Hindlimb muscle (tissue), 1 donor: ENCODE measurements around the gene SLC25A33. TPM values are rescaled to one million over a fixed set of nuclear protein-coding genes. Genes with fewer than 3 reads are reported as not detected.

Experiments used
- DNase-seq: peaks from one replicate; pipeline ENCODE4 v3.0.0-alpha.2; 2013
- polyA plus RNA-seq: library from polyadenylated mRNA; unstranded; fragments of 120-200 nt; gene quantifications from one replicate; pipeline ENCODE4 v1.2.1, GENCODE V29; 2013; ENCODE audit not compliant: insufficient read length

SLC25A33 gene
- polyA plus RNA-seq, 1 donor = 1.2 TPM

GRCh38 chr1:9589144-9589718 lies 50.0 kb downstream of the SLC25A33 start:
- DNase-seq = no peak

DNA sequence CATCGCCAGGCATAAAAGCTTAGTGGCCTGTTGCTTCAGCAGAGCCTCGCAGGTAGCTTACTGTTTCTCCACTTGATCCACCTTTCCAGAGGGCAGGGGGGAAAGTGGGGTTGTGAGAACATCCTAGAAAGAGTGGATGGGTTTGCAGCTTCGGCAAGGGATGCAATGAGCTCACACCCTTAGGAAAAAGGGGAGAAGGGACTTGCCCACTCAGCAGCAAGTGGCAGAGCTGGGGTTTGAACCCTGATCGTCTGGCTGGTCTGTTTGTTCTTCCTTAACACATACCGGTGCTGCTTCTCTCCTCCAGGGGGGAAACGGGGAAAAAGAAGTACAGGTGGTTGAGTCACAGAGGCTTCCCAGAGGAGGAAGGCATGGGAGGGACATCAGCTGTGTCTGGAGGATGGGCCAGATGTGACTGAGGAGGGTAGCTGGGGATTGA lies 50.5 kb downstream of the SLC25A33 start:
- no peak for DNase-seq

- no peak for DNase-seq
These were observed 50.9 kb downstream of the SLC25A33 start for GRCh38 chr1:9590201-9590600.

- DNase-seq = no peak
These were observed 51.8 kb downstream of the SLC25A33 start for GRCh38 chr1:9590945-9591668.

DNA sequence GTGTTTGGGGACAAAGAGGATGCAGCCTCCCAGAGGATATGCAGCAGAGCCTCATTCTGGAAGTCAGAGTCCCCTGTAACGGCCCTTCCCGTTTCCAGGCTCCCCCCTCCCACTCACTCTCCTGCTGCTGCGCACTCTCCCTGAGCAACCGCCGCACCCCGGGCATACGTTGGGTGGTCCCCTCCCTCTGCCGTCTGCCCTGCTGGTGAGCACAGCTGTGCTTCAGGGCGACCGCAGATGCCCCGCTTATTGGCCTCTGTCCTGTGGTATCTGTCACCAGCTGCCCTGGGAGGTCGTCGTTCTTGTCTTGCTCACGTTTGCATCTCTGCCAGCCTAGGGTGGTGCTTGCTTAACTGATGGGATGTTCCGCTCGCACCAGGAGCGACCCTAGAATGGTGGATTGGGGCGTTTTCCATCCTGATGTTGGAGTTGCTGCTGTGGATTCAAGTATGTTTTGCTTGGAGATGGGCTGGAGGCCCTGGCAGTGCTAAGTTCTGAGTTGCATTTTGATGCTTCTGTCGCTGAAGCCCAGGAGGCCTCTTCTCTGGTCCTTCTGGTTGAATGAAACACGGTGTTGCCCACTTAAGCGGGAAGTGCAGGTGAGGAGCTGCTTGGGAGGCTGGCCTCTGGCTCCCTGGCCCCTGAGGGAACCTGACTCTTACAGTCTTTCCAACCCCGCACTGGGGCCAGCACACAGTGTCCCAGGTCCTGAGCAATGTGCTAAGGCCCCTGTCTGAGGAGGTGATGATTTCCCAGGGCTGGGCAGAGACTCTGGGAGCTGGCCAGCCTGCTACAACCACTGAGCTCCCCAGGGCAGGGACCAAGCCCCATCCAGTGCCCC lies 52.6 kb downstream of the SLC25A33 start:
- no peak for DNase-seq

GRCh38 chr1:9592510-9593075 lies 53.3 kb downstream of the SLC25A33 start:
- DNase-seq = no peak

- DNase-seq = no peak
These were observed 53.9 kb downstream of the SLC25A33 start for GRCh38 chr1:9593147-9593491.

GRCh38 chr1:9593492-9594465 lies 54.5 kb downstream of the SLC25A33 start:
- DNase-seq = peak; percentile 73

DNA sequence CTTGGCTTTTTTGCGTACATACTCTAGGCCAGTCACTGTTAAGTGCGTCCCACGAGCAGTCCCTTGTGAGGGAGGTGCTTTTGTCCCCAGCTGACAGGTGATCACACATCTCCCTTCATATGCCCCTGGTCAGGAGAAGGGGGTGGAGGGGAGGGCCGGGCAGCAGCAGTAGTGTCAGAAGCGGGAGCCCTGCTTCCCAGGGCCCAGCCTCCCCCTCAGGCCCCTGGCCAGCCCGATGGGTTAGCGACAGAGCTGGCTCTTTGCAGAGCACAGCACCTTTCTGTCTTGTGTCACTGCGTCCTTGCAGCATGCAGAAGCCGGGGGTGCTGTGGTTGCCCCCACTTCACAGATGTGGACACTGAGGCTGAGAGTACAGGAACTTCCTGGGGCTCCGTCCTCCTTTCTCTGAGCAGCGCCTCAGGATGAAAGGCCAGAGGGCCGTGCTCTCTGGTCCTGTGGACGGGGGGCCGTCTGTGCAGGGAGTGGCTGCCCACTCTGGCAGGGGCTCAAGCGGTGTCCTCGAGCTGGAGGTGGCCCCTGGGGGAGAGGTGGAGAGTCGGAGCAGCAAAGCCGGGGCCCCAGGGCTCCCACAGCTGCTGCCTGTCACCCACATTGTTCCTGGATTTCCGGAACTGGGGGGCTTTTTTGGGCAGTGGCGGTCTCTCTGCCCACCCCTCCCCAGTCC lies 55.3 kb downstream of the SLC25A33 start:
- no peak for DNase-seq

DNA sequence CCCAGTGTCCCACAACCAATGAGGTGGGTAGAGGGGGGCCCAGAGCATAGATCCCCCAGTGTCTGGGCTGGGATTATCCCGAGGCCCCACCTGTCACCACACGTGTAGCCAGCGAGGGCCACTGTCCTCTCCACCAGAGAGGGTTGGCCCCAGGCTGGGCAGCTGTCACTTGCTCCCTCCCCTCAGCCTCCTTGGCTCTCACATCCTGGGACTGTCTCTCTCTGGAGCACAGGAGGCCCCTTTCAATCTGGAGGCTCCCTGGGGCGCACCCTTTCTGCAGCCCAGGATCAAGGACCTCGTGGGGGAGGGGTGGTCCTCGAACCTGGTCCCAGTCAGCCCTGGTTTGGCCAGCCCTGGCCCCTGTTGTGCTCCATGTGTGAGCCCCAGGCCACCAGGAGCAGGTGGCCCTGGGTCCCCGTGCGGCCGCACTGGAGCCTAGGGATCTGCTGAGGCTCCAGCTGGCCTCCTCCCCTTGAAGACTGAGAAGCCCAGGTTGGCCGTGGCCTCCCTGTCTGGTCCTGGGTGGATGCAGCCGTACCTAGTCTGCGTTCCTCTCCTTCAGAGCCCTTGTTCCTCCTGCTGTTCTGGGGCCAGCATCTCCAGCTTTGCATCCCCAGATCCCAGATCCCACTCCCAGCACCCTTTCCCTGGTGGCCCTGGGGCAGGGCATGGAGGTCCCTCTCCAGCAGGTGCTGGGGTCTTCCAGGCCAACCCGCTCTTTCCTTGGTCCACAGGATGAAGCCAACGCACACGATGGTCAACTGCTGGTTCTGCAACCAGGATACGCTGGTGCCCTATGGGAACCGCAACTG lies 56.1 kb downstream of the SLC25A33 start:
- DNase-seq = no peak

- DNase-seq = no peak
These were observed 56.7 kb downstream of the SLC25A33 start for GRCh38 chr1:9595968-9596340.

DNA sequence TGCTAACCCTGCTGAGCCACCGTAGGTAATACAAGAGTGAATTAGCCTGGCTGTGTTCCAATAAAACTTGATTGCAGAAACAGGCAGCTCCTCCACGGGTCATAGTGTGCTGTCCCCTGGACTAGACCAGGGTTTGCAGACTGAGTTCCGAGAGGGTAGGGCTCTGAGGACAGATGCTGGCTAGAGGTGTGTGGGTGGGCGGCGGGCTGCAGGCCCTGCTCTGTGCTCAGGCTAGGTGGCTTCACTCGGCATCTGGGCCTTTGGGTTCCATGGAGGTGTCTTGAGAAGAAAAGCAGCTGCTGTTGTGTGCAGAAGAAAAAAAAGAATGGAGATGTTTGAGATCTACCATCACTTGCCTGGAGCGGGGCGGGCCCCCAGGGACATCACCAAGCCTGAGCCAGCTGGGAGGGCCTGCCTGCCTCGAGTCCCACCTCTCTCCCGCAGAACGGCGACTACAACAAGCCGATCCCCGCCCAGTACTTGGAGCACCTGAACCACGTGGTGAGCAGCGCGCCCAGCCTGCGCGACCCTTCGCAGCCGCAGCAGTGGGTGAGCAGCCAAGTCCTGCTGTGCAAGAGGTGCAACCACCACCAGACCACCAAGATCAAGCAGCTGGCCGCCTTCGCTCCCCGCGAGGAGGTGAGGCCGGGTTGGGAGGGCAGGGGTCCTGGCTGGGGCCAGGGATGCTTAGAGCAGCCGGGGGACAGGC lies 57.3 kb downstream of the SLC25A33 start:
- DNase-seq = no peak

DNA sequence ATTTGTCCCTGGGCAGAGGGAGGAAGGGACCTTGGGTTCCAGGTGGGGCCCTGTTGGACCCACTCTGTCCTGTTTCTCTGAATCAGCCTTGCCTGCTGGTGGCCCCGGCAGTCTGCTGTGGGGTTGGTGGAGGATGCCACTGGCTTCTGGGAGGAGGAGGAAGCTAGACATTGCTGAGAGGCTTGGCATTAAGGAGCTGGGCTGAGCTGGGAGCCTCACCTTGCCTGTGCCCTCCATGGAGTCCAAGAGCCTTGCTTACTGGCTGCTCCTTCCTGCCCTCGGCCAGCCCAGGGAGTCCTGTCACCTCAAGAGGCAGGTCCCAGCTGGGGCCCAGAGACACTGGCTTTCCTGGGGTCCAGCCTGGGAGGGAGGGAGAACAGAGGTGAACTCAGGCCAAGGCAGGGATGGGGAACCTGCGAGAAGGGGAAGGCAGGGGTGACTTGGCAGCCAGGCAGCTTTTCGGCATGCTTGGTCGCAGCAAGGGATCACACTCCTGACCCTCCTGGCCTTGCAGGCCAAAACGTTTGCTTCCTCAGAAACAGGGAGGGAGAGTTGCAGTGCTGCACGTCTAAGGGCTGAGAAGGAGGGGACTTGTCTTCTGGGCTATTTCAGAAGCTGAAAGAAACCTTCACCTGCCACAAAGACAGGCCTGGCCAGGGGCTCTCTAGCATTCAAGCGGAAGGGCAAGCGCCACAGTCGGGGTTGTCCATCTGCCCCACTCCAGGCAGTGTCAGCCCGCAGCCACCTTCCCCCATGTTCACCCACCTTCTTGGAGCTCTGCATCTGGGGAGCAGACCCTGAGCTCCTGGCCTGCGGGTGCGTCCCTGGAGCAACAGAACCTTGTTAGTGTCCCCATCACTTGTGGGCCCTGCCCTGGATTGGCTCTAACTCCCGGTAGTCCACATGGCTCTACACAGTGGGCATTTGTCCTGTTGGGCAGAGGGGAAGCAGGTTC lies 58.4 kb downstream of the SLC25A33 start:
- no peak for DNase-seq

- no peak for DNase-seq
These were observed 59.0 kb downstream of the SLC25A33 start for GRCh38 chr1:9598316-9598700.

DNA sequence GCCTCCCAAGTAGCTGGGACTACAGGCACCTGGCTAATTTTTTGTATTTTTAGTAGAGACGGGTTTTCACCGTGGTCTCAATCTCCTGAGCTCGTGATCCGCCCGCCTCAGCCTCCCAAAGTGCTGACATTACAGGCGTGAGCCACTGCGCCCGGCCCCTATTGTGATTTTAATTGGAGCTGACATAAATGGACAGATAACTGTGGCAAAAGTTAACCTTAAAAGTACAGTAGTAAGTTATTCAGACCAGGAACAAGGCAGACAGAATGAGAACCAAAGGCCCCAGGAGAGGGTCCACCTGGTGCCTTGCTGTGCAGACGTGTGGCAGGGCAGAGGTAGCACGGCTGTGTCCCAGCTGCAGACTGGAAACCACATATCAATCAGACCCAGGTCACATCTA lies 60.5 kb downstream of the SLC25A33 start:
- DNase-seq = no peak

DNA sequence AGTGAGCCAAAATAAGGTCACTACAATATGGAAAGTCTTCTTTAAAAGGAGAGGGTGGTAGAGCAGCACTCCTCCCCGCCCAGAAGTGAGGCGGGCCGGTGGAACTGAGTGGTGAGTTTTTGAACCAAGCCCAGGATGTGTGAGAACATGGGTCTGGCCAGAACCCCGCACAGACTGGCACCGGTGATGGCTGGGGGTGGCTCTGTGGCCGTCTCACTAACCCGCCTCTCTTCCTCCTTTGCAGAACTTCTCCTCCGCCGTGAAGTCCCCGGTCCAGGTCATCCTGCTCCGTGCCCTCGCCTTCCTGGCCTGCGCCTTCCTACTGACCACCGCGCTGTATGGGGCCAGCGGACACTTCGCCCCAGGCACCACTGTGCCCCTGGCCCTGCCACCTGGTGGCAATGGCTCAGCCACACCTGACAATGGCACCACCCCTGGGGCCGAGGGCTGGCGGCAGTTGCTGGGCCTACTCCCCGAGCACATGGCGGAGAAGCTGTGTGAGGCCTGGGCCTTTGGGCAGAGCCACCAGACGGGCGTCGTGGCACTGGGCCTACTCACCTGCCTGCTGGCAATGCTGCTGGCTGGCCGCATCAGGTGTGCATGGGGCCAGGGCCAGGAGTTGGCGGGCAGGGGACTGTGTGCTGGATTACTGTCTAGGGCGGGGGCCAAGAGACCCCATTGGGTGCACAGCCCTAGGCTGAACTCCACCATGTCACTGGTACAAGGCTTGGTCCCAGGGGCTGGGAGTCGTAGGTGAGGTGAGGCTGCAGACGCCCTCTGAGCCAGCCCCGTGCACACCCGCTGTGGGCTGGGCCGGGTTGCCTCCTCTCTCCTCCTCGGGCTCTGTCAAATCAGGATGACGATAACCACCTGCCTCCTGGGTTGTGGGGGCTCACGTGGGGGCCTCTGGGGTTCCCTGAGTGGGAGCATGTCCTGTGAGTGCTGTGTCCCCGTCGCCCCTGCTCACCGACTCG lies 61.9 kb downstream of the SLC25A33 start:
- DNase-seq = no peak
